Measurements from ENCODE around the gene FAM78B.

DNA sequence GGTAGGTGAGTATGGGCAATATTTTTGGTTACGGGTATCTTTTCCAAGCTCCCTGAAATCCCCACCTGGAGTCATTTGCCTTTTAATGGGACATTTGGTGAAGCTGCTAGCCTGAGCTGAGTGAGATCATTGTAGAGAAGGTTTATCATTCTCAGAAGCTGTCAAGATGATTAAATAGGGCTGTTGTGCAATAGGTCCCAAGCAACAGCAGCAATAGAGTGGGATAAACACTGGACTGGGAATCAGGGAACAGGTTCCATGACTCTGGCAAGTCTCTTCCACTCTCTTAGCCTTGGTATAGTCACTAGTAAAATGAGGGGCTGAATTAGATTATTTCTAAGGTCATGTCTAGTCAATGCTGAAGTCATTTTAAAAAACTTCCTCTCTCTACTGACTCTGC lies 30.3 kb upstream of the FAM78B start:
- TF ChIP-seq, protein P1, sequence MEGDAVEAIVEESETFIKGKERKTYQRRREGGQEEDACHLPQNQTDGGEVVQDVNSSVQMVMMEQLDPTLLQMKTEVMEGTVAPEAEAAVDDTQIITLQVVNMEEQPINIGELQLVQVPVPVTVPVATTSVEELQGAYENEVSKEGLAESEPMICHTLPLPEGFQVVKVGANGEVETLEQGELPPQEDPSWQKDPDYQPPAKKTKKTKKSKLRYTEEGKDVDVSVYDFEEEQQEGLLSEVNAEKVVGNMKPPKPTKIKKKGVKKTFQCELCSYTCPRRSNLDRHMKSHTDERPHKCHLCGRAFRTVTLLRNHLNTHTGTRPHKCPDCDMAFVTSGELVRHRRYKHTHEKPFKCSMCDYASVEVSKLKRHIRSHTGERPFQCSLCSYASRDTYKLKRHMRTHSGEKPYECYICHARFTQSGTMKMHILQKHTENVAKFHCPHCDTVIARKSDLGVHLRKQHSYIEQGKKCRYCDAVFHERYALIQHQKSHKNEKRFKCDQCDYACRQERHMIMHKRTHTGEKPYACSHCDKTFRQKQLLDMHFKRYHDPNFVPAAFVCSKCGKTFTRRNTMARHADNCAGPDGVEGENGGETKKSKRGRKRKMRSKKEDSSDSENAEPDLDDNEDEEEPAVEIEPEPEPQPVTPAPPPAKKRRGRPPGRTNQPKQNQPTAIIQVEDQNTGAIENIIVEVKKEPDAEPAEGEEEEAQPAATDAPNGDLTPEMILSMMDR (IDR thresholded peaks at IDR 0.05) = no peak
- TF ChIP-seq POLR2A (IDR thresholded peaks at IDR 0.05) = no peak
